IMR-90 (cell line): ENCODE data around the gene RNF4. TPM values are rescaled to one million over a fixed set of nuclear protein-coding genes. Genes with fewer than 3 reads are reported as not detected.

Experiments used
- ATAC-seq: fragments of 200-7000 bp; cut with Tn5 transposase; 2 replicates; pipeline ENCODE4 v1.9.1; 2020; ENCODE audit warnings: low read depth, mild to moderate bottlenecking, moderate library complexity
- BruUV-seq: library from RNA; stranded (reverse); fragments of 400-500 nt; replicated peaks from 2 replicates; lab custom pipeline; 2021; lab: Mats Ljungman, UMichigan
- CTCF ChIA-PET: fragments of 300-600 bp; formaldehyde crosslinking; extraction: SDS; loops from one replicate; lab custom pipeline; 2021; ENCODE audit warnings: antibody characterized with exemption; lab: Yijun Ruan, JAX
- POLR2A ChIA-PET: fragments of 300-600 bp; sonication (Branson Sonifier 250); formaldehyde crosslinking; loops from one replicate; lab custom pipeline; 2022; ENCODE audit warnings: antibody characterized with exemption; ENCODE audit not compliant: unreplicated experiment; lab: Charles Lee
- DNase-seq: peaks from one replicate; pipeline ENCODE4 v3.0.0; 2013
- H2AFZ ChIP-seq: replicated peaks from 2 replicates; pipeline ENCODE3; 2013; ENCODE audit warnings: low read length, mild to moderate bottlenecking; ENCODE audit not compliant: poor library complexity
- H2AK5ac ChIP-seq: 2 replicates; pipeline ENCODE4 v1.6.1; 2013; ENCODE audit warnings: low read depth, low read length, inconsistent platforms
- H2AK9ac ChIP-seq: replicated peaks from 2 replicates; pipeline ENCODE3; 2013; ENCODE audit warnings: mild to moderate bottlenecking, low read depth, low read length, moderate library complexity; ENCODE audit not compliant: poor library complexity
- H2BK120ac ChIP-seq: 2 replicates; pipeline ENCODE4 v1.6.1; 2013; ENCODE audit warnings: low read depth, low read length, inconsistent platforms
- H2BK15ac ChIP-seq: 3 replicates; pipeline ENCODE4 v1.6.1; 2013; ENCODE audit warnings: low read depth, low read length, inconsistent platforms
- H2BK20ac ChIP-seq: 2 replicates; pipeline ENCODE4 v1.6.1; 2013; ENCODE audit warnings: low read depth, mild to moderate bottlenecking, inconsistent platforms, low read length, moderate library complexity
- H2BK5ac ChIP-seq: 2 replicates; pipeline ENCODE4 v1.6.1; 2013; ENCODE audit warnings: mild to moderate bottlenecking, low read depth, low read length, inconsistent platforms; ENCODE audit not compliant: poor library complexity, severe bottlenecking
- H3K14ac ChIP-seq: replicated peaks from 2 replicates; pipeline ENCODE4 v1.6.1; 2013; ENCODE audit warnings: low read depth, low read length, inconsistent platforms
- H3K18ac ChIP-seq: 2 replicates; pipeline ENCODE4 v1.6.1; 2013; ENCODE audit warnings: low read depth, low read length, control low read depth
- H3K23ac ChIP-seq: 2 replicates; pipeline ENCODE4 v1.6.1; 2013; ENCODE audit warnings: low read depth, low read length, inconsistent platforms
- H3K27ac ChIP-seq: 2 replicates; pipeline ENCODE4 v1.5.1; 2013; ENCODE audit warnings: mild to moderate bottlenecking, control low read depth, low read length; ENCODE audit not compliant: insufficient read depth
- H3K27me3 ChIP-seq: 2 replicates; pipeline ENCODE4 v1.6.1; 2013; ENCODE audit warnings: low read length; ENCODE audit not compliant: control insufficient read depth, insufficient read depth
- H3K36me3 ChIP-seq: 2 replicates; pipeline ENCODE4 v1.6.1; 2013; ENCODE audit warnings: low read length, mixed read lengths; ENCODE audit not compliant: control insufficient read depth, insufficient read depth
- H3K4ac ChIP-seq: 2 replicates; pipeline ENCODE4 v1.6.1; 2013; ENCODE audit warnings: low read depth, low read length, inconsistent platforms
- H3K4me1 ChIP-seq: 2 replicates; pipeline ENCODE4 v1.6.1; 2013; ENCODE audit warnings: low read length, mixed read lengths; ENCODE audit not compliant: control insufficient read depth, insufficient read depth
- H3K4me2 ChIP-seq: 2 replicates; pipeline ENCODE4 v1.6.1; 2013; ENCODE audit warnings: low read depth, mild to moderate bottlenecking, control low read depth, low read length, moderate library complexity
- H3K4me3 ChIP-seq: 2 replicates; pipeline ENCODE4 v1.5.1; 2013; ENCODE audit warnings: low read depth, mild to moderate bottlenecking, control low read depth, low read length, moderate library complexity; ENCODE audit not compliant: insufficient read depth
- H3K56ac ChIP-seq: 2 replicates; pipeline ENCODE4 v1.6.1; 2013; ENCODE audit warnings: low read length, inconsistent platforms; ENCODE audit not compliant: insufficient read depth; ENCODE audit errors: extremely low read depth
- H3K79me1 ChIP-seq, 2 experiments: 2 replicates each; pipeline ENCODE4 v1.6.1; 2013; ENCODE audit warnings: low read length in 2 of 2, inconsistent platforms in 1 of 2, low read depth in 1 of 2
- H3K9ac ChIP-seq: 2 replicates; pipeline ENCODE4 v1.6.1; 2013; ENCODE audit warnings: low read depth, low read length, control low read depth
- H3K9me1 ChIP-seq: 2 replicates; pipeline ENCODE4 v1.6.1; 2013; ENCODE audit warnings: low read length, inconsistent platforms; ENCODE audit not compliant: insufficient read depth
- H3K9me3 ChIP-seq: 2 replicates; pipeline ENCODE4 v1.6.1; 2013; ENCODE audit warnings: low read length; ENCODE audit not compliant: control insufficient read depth, insufficient read depth
- H4K20me1 ChIP-seq: 2 replicates; pipeline ENCODE4 v1.6.1; 2013; ENCODE audit warnings: low read length, inconsistent platforms; ENCODE audit not compliant: insufficient read depth
- H4K5ac ChIP-seq: 2 replicates; pipeline ENCODE4 v1.6.1; 2013; ENCODE audit warnings: mild to moderate bottlenecking, low read depth, low read length, control low read depth
- H4K8ac ChIP-seq, 2 experiments: 2 replicates each; pipeline ENCODE4 v1.6.1; 2013; ENCODE audit warnings: low read depth in 2 of 2, low read length in 2 of 2, control low read depth in 1 of 2, inconsistent platforms in 1 of 2
- H4K91ac ChIP-seq: 2 replicates; pipeline ENCODE4 v1.6.1; 2013; ENCODE audit warnings: low read depth, low read length, inconsistent platforms; ENCODE audit not compliant: insufficient read depth
- BHLHE40 ChIP-seq: fragments of 150-350 bp; IDR thresholded peaks from 2 replicates; pipeline ENCODE4 v1.6.1; 2016; ENCODE audit warnings: mild to moderate bottlenecking, low read depth, low read length
- CEBPB ChIP-seq: IDR thresholded peaks from 2 replicates; pipeline ENCODE4 v1.6.1; 2012; ENCODE audit warnings: low read depth, low read length, improper control_type of control experiment
- CHD1 ChIP-seq: IDR thresholded peaks from 2 replicates; pipeline ENCODE4 v1.6.1; 2012; ENCODE audit warnings: low read depth, low read length, improper control_type of control experiment
- FOS ChIP-seq: fragments of 150-350 bp; IDR thresholded peaks from 2 replicates; pipeline ENCODE4 v1.6.1; 2016; ENCODE audit warnings: low read depth, low read length
- MAFK ChIP-seq: IDR thresholded peaks from 2 replicates; pipeline ENCODE4 v1.6.1; 2012; ENCODE audit warnings: low read depth, low read length, improper control_type of control experiment
- MAZ ChIP-seq: IDR thresholded peaks from 2 replicates; pipeline ENCODE4 v1.6.1; 2012; ENCODE audit warnings: low read depth, mild to moderate bottlenecking, low read length, improper control_type of control experiment, moderate library complexity, borderline replicate concordance
- MXI1 ChIP-seq: IDR thresholded peaks from 2 replicates; pipeline ENCODE4 v1.6.1; 2012; ENCODE audit warnings: low read depth, mild to moderate bottlenecking, low read length, moderate library complexity, borderline replicate concordance
- NFE2L2 ChIP-seq: fragments of 150-350 bp; IDR thresholded peaks from 2 replicates; pipeline ENCODE4 v1.6.1; 2016; ENCODE audit warnings: low read depth, mild to moderate bottlenecking, low read length
- POLR2A ChIP-seq: IDR thresholded peaks from 2 replicates; pipeline ENCODE4 v1.6.1; 2012; ENCODE audit warnings: mild to moderate bottlenecking, low read depth, low read length
- RAD21 ChIP-seq: IDR thresholded peaks from 2 replicates; pipeline ENCODE4 v1.6.1; 2012; ENCODE audit warnings: low read length, improper control_type of control experiment
- RCOR1 ChIP-seq: IDR thresholded peaks from 2 replicates; pipeline ENCODE4 v1.6.1; 2012; ENCODE audit warnings: mild to moderate bottlenecking, low read length, improper control_type of control experiment; ENCODE audit not compliant: insufficient replicate concordance
- RFX5 ChIP-seq: IDR thresholded peaks from 2 replicates; pipeline ENCODE4 v1.8.0; 2012; ENCODE audit warnings: low read depth, mild to moderate bottlenecking, low read length, moderate library complexity
- SMC3 ChIP-seq: fragments of 150-350 bp; IDR thresholded peaks from 2 replicates; pipeline ENCODE4 v1.6.1; 2016; ENCODE audit warnings: low read depth, mild to moderate bottlenecking, antibody characterized with exemption, low read length, moderate library complexity
- WGBS, 2 experiments: methylation state at CpG; one replicate each; pipeline versions ENCODE4 v1.1.5 to v1.1.7; 2013; ENCODE audit warnings: missing lambda C conversion rate in 2 of 2; ENCODE audit not compliant: insufficient read length in 1 of 2; ENCODE audit errors: extremely low coverage in 2 of 2; 5-methylcytosine and 5-hydroxymethylcytosine counted together
- dilution Hi-C: fragments of 300-500 bp; cut with HindIII; formaldehyde crosslinking; loops from one replicate; pipeline ENCODE4 v1.14.3; 2018; ENCODE audit warnings: low sequenced_read_pairs; ENCODE audit not compliant: unreplicated experiment
- in situ Hi-C: fragments of 300-500 bp; cut with MboI; formaldehyde crosslinking; loops from 3 replicates; pipeline ENCODE4 v1.14.3; 2019; ENCODE audit warnings: low sequenced_read_pairs, inconsistent platforms, mixed read lengths
- intact Hi-C: fragments of 100-400 bp; cut with micrococcal nuclease; formaldehyde crosslinking; loops from 2 replicates; pipeline ENCODE4 v1.10.0; 2022
- polyA plus RNA-seq, 3 experiments: library from polyadenylated mRNA; depleted of rRNA; stranded (reverse); fragments of >200 nt; gene quantifications; 2 replicates each; pipeline ENCODE4 v1.2.3, GENCODE V29; 2012; ENCODE audit warnings: low replicate concordance in 1 of 3
- total RNA-seq: library from RNA; depleted of rRNA; stranded (reverse); fragments of >200 nt; gene quantifications from 2 replicates; pipeline ENCODE4 v1.2.3, GENCODE V29; 2012
- TF ChIP-seq, protein P1 (sequence below): conservative IDR thresholded peaks from 2 replicates; pipeline ENCODE4 v1.5.1; 2012; ENCODE audit warnings: mild to moderate bottlenecking, low read depth, low read length, improper control_type of control experiment
- TF ChIP-seq, protein P2 (sequence below): fragments of 150-350 bp; IDR thresholded peaks from 2 replicates; pipeline ENCODE4 v1.6.1; 2016; ENCODE audit warnings: low read depth, mild to moderate bottlenecking, low read length, moderate library complexity, borderline replicate concordance
- TF ChIP-seq, protein P3 (sequence below): fragments of 150-350 bp; IDR thresholded peaks from 2 replicates; pipeline ENCODE4 v1.6.1; 2017; ENCODE audit warnings: mild to moderate bottlenecking, antibody characterized with exemption, low read length, low read depth

Gene RNF4
- total and polyA plus RNA-seq, 2 of the 4 experiments (the other 2 are of a cell fraction), result 63.8 to 73.8 TPM

- peaks cover 6% of the 10 kb centered on the region for H3K27me3 ChIP-seq
- intact Hi-C loops, result loop anchor here (5.0 kb wide), 1 partner anchor 221 kb away; no protein-coding TSS in a partner anchor
- no peak overlapping the region for H3K4me3 ChIP-seq
- no peak overlapping the region for H3K56ac ChIP-seq
- H3K14ac ChIP-seq, result no peak overlapping the region
- H3K9ac ChIP-seq, result no peak overlapping the region
- H3K9me3 ChIP-seq, result no peaks in the 10 kb centered on the region
- POLR2A ChIA-PET, result no interaction called here
- H2BK20ac ChIP-seq, result no peak overlapping the region
- H3K4me1 ChIP-seq, result no peaks in the 10 kb centered on the region; the same call in 1 of the 2 replicates
- no peak overlapping the region for H3K27ac ChIP-seq
- DNase-seq (no peak), ATAC-seq (no peak)
- H3K36me3 ChIP-seq, result no peaks in the 10 kb centered on the region
- no peak overlapping the region for H2AFZ ChIP-seq
- TF ChIP-seq CHD1 (no peak), MAZ (no peak), FOS (no peak), RAD21 (no peak), MXI1 (no peak), RFX5 (no peak), CEBPB (no peak), MAFK (no peak), RCOR1 (no peak), NFE2L2 (no peak), SMC3 (no peak), POLR2A (no peak), BHLHE40 (no peak)
- TF ChIP-seq, protein P1, sequence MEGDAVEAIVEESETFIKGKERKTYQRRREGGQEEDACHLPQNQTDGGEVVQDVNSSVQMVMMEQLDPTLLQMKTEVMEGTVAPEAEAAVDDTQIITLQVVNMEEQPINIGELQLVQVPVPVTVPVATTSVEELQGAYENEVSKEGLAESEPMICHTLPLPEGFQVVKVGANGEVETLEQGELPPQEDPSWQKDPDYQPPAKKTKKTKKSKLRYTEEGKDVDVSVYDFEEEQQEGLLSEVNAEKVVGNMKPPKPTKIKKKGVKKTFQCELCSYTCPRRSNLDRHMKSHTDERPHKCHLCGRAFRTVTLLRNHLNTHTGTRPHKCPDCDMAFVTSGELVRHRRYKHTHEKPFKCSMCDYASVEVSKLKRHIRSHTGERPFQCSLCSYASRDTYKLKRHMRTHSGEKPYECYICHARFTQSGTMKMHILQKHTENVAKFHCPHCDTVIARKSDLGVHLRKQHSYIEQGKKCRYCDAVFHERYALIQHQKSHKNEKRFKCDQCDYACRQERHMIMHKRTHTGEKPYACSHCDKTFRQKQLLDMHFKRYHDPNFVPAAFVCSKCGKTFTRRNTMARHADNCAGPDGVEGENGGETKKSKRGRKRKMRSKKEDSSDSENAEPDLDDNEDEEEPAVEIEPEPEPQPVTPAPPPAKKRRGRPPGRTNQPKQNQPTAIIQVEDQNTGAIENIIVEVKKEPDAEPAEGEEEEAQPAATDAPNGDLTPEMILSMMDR, result no peak
- TF ChIP-seq, protein P2, sequence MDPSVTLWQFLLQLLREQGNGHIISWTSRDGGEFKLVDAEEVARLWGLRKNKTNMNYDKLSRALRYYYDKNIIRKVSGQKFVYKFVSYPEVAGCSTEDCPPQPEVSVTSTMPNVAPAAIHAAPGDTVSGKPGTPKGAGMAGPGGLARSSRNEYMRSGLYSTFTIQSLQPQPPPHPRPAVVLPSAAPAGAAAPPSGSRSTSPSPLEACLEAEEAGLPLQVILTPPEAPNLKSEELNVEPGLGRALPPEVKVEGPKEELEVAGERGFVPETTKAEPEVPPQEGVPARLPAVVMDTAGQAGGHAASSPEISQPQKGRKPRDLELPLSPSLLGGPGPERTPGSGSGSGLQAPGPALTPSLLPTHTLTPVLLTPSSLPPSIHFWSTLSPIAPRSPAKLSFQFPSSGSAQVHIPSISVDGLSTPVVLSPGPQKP, result no peak
- TF ChIP-seq, protein P3, sequence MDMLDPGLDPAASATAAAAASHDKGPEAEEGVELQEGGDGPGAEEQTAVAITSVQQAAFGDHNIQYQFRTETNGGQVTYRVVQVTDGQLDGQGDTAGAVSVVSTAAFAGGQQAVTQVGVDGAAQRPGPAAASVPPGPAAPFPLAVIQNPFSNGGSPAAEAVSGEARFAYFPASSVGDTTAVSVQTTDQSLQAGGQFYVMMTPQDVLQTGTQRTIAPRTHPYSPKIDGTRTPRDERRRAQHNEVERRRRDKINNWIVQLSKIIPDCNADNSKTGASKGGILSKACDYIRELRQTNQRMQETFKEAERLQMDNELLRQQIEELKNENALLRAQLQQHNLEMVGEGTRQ, result no peak
- no peak overlapping the region for H3K4me2 ChIP-seq
- no peaks in the 10 kb centered on the region for H3K9me1 ChIP-seq
- no peak overlapping the region for H4K5ac ChIP-seq
- no TSS peak for BruUV-seq
- no peak overlapping the region for H2BK120ac ChIP-seq
- H4K20me1 ChIP-seq, result no peaks in the 10 kb centered on the region
- no peak overlapping the region for H2BK15ac ChIP-seq
- H4K91ac ChIP-seq, result no peak overlapping the region
- H2AK5ac ChIP-seq, result no peak overlapping the region
- CTCF ChIA-PET, result interaction anchor here (1.7 kb wide), 1 partner anchor 10 kb away, joined by 4 read pairs; no protein-coding TSS in a partner anchor
- in situ Hi-C loops, result no loop called here
- no peaks in the 10 kb centered on the region for H3K79me1 ChIP-seq
- no peak overlapping the region for H3K4ac ChIP-seq
- H2AK9ac ChIP-seq, result no peak overlapping the region
- no peak overlapping the region for H3K23ac ChIP-seq
- dilution Hi-C loops, result no loop called here
- no peak overlapping the region for H3K18ac ChIP-seq
- no peak overlapping the region for H2BK5ac ChIP-seq
- WGBS, 2 experiments, result 85% methylated on average over 12 of the region's 20 CpGs; no CpG with 5 or more reads in 1 of the 2 experiments
- no peak overlapping the region for H4K8ac ChIP-seq
Observed at GRCh38 chr4:2443061-2443730, 25.7 kb upstream of the RNF4 start.
